HPDE6-E6E7 (cell line): ENCODE data around the gene GRIK4.
"Not testable (repeated sequence)": the region's sequence is repeated elsewhere in the genome, so short reads cannot be mapped to it uniquely, and the experiment has no call there.

Experiments
- DNase-seq: peaks from one replicate; pipeline ENCODE4 v3.0.0; 2011; ENCODE audit warnings: missing footprints; ENCODE audit errors: extremely low spot score

The GRIK4 gene

GRCh38 chr11:120746376-120746775 is 234.8 kb downstream of the GRIK4 start:
- no peak for DNase-seq

GRCh38 chr11:120746836-120747609 is 235.5 kb downstream of the GRIK4 start:
- peak; percentile 62 for DNase-seq

GRCh38 chr11:120747850-120748814 is 236.6 kb downstream of the GRIK4 start:
- no peak for DNase-seq

- no peak for DNase-seq
Measured at GRCh38 chr11:120749395-120749794, 237.8 kb downstream of the GRIK4 start.

- no peak for DNase-seq
Measured at GRCh38 chr11:120750647-120751549, 239.3 kb downstream of the GRIK4 start.

- DNase-seq = no peak
Measured at GRCh38 chr11:120751550-120751949, 240.0 kb downstream of the GRIK4 start.

- DNase-seq = no peak
Measured at GRCh38 chr11:120752668-120753067, 241.1 kb downstream of the GRIK4 start.

GRCh38 chr11:120756931-120757330 is 245.4 kb downstream of the GRIK4 start:
- no peak for DNase-seq

- DNase-seq = no peak
Measured at GRCh38 chr11:120759046-120759445, 247.5 kb downstream of the GRIK4 start.

GRCh38 chr11:120765710-120766109 is 254.2 kb downstream of the GRIK4 start:
- not testable (repeated sequence) for DNase-seq

GRCh38 chr11:120766318-120766717 is 254.8 kb downstream of the GRIK4 start:
- DNase-seq = no peak

GRCh38 chr11:120768949-120769348 is 257.4 kb downstream of the GRIK4 start:
- DNase-seq = no peak

- no peak for DNase-seq
Measured at GRCh38 chr11:120769906-120770305, 258.4 kb downstream of the GRIK4 start.

- DNase-seq = no peak
Measured at GRCh38 chr11:120771551-120772060, 260.1 kb downstream of the GRIK4 start.

- no peak for DNase-seq
Measured at GRCh38 chr11:120773501-120774031, 262.0 kb downstream of the GRIK4 start.

GRCh38 chr11:120774591-120775386 is 263.2 kb downstream of the GRIK4 start:
- DNase-seq = no peak

GRCh38 chr11:120775986-120776951 is 264.7 kb downstream of the GRIK4 start:
- no peak for DNase-seq

- no peak for DNase-seq
Measured at GRCh38 chr11:120778685-120779490, 267.3 kb downstream of the GRIK4 start.
